Cardiac septum (tissue), 1 donor: ENCODE results near the gene KLRD1. TPM values are rescaled to one million over a fixed set of nuclear protein-coding genes. Genes with fewer than 3 reads are reported as not detected.
"Not testable (repeated sequence)": the region's sequence is repeated elsewhere in the genome, so short reads cannot be mapped to it uniquely, and the experiment has no call there.

ENCODE experiments used
- DNase-seq: peaks from one replicate; pipeline ENCODE4 v3.0.0-alpha.2; 2020; ENCODE audit warnings: low spot score
- intact Hi-C: fragments of 100-400 bp; cut with DNase I; formaldehyde crosslinking; loops from one replicate; pipeline ENCODE4 v1.14.0; 2022
- total RNA-seq: library from RNA; stranded (reverse); fragmentation: NEBNext Ultra II Directional; extraction: Animal tissue kit (Norgen Biotek cat#: 25700); gene quantifications from one replicate; pipeline ENCODE4 v1.2.1, GENCODE V29; 2021
- donor health status: DM: no; HTN: no; CAD: no.

The KLRD1 gene
- total RNA-seq, 1 donor from 2014 or later = 1.1 TPM

DNA sequence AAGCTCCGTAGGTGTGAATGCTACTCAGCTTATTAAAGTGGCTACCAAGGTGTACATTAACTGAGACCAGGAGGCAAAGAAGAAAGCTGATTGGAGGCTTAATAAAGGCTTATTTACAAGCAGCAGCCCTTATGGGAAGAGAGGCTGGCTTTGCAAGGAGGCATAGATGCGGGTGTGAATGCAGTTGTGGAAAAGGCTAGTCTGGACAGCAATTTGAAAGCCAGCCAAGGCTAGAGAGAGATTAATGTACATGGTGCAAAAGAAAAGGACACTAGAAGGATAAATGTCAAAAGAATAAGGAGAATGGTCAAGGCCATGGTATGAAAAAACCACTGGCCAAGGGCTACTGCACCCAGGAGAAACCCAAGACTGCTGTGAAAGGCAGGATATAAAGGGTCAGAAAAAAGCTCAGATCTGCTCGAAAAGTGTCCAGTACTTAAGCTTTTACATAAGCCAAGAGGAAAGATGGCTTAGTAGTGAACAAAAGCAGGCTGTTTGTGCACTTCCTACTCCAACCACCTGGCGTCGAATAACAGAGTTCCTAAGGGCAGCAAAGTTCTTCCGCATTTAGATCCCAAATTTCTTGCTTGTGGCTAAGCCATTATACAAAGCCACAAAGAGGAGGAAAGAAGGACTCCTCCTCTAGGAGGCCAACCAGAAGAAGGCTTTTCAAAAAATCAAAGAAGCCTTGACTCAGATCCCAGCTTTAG, 58.2 kb downstream of the KLRD1 start:
- intact Hi-C loops = loop anchor here (5.0 to 10.0 kb wide), 4 partner anchors 151 to 501 kb away; partner anchors contain the start of genes CLEC2B, GABARAPL1, MAGOHB and YBX3

DNA sequence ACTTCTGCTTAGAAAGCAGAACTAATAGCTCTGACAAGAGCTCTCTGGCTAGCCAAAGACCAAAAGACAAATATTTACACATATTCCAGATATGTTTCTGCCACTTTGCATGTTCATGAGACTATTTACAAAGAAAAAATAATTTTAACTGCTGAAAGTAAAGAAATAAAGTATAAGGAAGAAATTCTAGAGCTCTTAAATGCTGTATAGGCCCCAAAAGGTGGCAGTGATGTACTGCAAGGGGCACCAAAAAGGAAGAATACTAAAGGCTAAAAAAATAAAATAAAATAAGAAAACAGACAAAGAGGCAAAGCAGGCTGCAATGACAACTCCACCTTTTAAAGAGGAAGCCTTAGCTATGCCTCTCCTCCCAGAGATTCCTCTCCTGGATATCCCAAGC, 59.2 kb downstream of the KLRD1 start:
- no peak for DNase-seq
- intact Hi-C loops = loop anchor here (5.0 to 10.0 kb wide), 4 partner anchors 152 to 502 kb away; partner anchors contain the start of genes CLEC2B, GABARAPL1, MAGOHB and YBX3

More for the DNA sequence above, 58.2 kb downstream of the KLRD1 start:
- DNase-seq = no peak

DNA sequence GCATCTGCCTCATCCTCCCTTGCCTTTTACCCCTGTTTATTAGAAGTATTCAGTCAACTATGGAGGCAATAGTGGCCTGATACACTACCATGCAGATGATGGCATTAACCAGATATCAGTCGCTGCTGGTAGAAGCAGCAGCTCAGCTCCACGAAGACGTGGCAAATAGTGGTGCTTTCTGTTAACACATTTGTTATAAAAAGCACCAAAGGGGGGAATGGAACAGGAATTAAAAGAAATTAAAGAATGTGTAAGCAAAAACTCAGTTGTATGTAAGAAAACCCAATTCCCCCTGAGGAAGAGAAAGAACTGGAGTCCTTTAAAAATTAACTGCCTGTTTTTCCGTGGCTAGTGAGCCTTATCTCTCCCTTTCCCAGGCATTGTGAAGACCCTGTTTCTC, 60.0 kb downstream of the KLRD1 start:
- intact Hi-C loops = loop anchor here (5.0 to 10.0 kb wide), 4 partner anchors 153 to 503 kb away; partner anchors contain the start of genes CLEC2B, GABARAPL1, MAGOHB and YBX3
- DNase-seq = not testable (repeated sequence)

DNA sequence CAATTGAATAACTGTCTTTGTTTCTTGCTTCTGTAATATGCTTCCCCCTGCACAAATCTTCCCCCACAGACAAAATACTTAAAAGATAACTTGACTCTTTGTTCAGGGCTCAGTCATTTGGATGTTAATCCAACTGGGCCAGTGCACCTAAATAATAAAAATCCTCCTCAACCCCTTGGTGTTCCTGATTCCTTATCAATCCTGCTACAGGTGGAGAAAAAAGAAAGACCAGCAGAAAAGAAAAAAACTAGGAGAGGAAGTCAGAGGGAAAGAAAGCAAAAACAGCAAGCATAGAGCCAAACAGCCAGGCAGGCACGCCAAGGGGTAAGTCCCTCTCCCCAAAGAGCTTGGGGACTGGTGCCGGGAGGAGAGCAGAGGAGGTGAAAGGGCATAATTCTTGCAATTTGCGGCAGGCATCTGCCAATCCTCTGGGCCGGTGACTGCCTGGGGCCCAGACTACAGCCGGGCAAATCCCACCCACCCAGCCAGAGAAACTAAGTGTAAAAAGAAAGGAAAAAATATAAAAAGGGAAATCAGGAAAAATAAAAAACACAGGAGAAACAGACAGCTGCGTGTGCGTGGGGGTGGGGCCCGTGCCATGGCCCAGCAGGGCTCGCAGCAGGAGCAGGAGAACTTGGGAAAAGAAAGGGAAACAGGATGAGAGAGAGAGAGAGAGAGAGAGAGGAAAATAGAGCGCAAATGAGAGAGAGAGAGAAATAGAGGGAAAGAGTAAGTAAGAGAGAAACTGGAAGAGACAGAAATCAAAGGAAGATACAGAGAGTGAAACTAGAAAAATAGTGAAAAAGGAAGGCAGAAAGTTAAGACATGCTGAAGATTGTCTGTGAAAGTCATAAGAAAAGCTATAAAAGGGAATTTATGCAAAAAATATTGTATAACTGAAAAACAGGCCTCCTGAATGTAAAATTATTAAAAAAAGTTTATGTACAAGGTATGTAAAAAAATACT, 60.8 kb downstream of the KLRD1 start:
- intact Hi-C loops = loop anchor here (5.0 to 10.0 kb wide), 4 partner anchors 154 to 504 kb away; partner anchors contain the start of genes CLEC2B, GABARAPL1, MAGOHB and YBX3
- no peak for DNase-seq

DNA sequence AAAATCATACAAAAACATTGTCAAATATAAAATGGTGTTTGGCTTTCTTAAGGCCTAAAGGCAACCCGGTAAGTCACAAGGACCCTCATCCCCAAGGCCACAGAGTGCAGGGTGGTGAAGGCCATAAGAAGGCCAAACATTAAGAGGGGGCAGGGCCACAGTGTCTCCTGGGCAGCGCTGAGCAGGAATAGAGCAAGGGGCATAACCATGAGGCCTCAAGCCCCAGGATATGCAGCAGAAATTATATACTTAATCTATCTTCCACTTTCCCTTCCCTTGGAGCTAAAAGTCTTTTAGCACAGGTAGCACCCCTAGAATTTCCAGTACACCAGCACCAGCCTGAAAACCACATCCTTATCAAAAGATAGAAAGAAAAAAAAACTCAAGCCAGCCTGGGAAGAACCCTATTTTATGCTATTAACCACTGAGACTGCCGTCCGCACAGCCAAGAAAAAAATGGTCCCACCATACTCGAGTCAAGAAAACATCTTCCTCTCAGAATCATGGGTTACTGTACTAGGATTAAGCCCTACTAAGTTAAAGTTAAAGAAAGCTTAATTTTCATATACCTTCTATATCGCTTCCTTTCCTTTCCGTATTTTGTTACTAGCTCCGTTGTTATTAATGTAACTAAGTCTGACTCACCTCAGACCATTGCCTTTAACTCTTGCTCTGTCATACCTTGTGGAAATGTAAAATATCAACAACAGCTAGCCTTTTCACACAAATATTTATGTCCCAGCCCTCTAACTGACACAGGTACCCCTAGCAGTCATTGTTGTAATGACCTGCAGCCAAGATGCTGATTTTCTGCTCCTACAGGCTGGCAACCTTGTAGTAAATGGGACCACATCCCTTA, 62.1 kb downstream of the KLRD1 start:
- no peak for DNase-seq
- intact Hi-C loops = loop anchor here (5.0 to 10.0 kb wide), 4 partner anchors 155 to 505 kb away; partner anchors contain the start of genes CLEC2B, GABARAPL1, MAGOHB and YBX3

DNA sequence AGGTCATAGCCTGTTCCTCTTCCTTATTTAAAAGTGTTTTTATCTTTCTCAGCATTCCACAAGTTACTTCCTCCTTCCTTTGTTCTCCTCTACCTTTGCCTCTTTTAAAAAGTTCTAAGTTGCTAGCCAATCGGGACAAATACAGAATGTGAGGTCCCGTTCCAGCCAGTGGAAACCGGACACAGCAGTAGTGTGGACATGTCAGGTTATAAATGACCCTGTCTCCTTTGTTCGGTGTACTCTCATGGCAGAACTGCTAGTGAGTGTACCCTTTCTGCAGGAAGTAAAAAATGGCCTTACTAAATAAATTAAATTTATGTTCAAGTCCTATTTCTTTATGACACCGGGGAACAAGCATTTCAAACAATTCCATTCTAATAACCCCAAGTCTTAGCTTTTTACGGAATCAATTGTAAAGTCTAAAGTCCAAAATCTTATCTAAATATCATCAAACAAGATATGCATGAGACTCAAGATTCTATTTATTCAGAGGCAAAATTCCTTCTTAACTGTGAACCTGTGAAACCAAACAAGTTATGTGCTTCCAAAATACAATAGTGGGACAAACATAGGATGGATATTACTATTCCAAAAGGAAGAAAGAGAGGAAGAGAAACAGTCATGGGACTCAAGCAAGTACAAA, 64.3 kb downstream of the KLRD1 start:
- DNase-seq, intact Hi-C loops: not testable (repeated sequence)

DNA sequence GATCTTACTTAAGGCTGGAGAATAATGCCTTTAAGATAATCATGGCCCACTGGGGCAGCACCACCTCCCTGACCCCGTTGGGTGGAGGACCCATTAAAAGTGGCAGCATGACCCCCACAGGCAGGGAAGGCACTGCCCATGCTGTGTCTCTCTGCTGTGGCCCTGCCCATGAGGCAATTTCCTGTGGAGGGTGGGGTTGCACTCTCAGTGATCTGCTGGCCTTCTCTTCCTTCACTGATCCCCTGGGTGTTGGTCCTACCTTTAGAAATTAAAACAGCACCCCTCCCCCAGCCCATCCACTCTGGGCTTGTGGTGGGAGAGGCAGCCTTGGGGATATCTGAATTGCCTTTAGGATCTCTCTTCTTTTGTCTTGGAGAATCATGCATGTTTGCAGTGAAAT, 64.9 kb downstream of the KLRD1 start:
- intact Hi-C loops = no loop called here
- no peak for DNase-seq

DNA sequence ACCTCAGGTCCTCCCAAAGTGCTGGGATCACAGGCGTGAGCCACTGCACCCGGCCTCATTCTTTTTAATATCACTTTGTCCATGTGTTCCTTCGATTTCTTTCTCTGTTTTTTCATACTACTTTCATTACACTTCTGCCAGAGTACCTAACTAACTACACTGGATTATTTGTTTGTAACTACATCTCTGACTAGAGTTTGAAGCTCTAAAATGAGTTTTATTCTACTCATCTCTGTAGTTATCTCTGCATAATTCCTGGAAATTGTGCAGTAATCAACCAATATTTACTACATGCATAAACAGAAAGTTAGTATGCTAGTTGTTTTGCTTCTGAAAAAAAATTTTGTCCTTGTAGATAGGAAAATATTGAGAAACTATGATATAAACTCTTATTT, 67.0 kb downstream of the KLRD1 start:
- no peak for DNase-seq
- intact Hi-C loops = no loop called here

DNA sequence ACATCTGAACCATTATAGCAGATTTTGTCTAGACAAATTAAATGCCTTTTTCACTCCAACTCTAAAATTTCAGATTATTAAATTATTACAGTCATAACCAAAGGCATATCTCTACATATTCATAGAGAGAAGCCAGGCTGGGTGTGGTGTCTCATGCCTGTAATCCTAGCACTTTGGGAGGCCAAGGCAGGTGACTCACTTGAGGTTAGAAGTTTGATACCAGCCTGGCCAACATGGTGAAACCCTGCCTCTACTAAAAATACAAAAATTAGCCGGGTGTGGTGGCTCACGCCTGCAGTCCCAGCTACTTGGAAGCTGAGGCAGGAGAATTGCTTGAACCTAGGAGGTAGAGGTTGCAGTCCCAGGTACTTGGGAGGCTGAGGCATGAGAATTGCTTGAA, 71.1 kb downstream of the KLRD1 start:
- DNase-seq, intact Hi-C loops: not testable (repeated sequence)

Other genes with a start within 250 kb of the KLRD1 start
- gene CLEC1A, start 208.9 kb upstream of the KLRD1 start, total RNA-seq = 2.2 TPM
- 2.6 TPM for gene CLEC7A, start 177.7 kb upstream of the KLRD1 start, total RNA-seq
- 0.43 TPM for gene OLR1, start 135.7 kb upstream of the KLRD1 start, total RNA-seq
- not detected for gene TMEM52B, start 128.8 kb upstream of the KLRD1 start, total RNA-seq
- 280 TPM for gene GABARAPL1, start 95.0 kb upstream of the KLRD1 start, total RNA-seq
- 0.19 TPM for gene KLRK1, start 82.2 kb downstream of the KLRD1 start, total RNA-seq
- not detected for gene KLRC4, start 101.9 kb downstream of the KLRD1 start, total RNA-seq
- gene KLRC3, start 112.7 kb downstream of the KLRD1 start, total RNA-seq = not detected
- not detected for gene KLRC2, start 128.1 kb downstream of the KLRD1 start, total RNA-seq
- gene KLRC1, start 145.5 kb downstream of the KLRD1 start, total RNA-seq = 0.16 TPM
- 0.62 TPM for gene EIF2S3B, start 198.0 kb downstream of the KLRD1 start, total RNA-seq